Adrenal gland (tissue), 12 donors: ENCODE data around the gene TTC27. TPM values are rescaled to one million over a fixed set of nuclear protein-coding genes. Genes with fewer than 3 reads are reported as not detected.
"Not testable (repeated sequence)": the region's sequence is repeated elsewhere in the genome, so short reads cannot be mapped to it uniquely, and the experiment has no call there.

Source experiments
- DNase-seq, 7 donors: peaks; one replicate each; pipeline ENCODE4 v3.0.0-alpha.2; 2019 to 2020
- H3K27ac ChIP-seq, 5 donors: fragments of 200-600 bp; sonication (generic) in 4 of 5; 1 replicate in 3 of 5; 2 replicates in 2 of 5; pipeline versions ENCODE4 v1.5.1 to v1.8.0; 2016 to 2020; ENCODE audit warnings: mild to moderate bottlenecking in 1 of 5
- H3K27me3 ChIP-seq: fragments of 200-600 bp; 2 replicates; pipeline ENCODE4 v1.8.0; 2021
- H3K36me3 ChIP-seq, 2 donors: fragments of 200-600 bp; replicated peaks in 1 of 2; 1 replicate in 1 of 2; 2 replicates in 1 of 2; pipeline versions ENCODE4 v1.5.1 to v1.8.0; 2018 to 2022
- H3K4me1 ChIP-seq, 2 donors: fragments of 200-600 bp; replicated peaks in 1 of 2; 1 replicate in 1 of 2; 2 replicates in 1 of 2; pipeline versions ENCODE4 v1.5.1 to v1.8.0; 2018 to 2021
- H3K4me3 ChIP-seq, 4 donors: fragments of 200-600 bp; sonication (generic) in 3 of 4; one replicate each; pipeline ENCODE4 v1.5.1; 2016 to 2018
- H3K9me3 ChIP-seq, 3 donors: fragments of 200-600 bp; sonication (generic) in 1 of 3; replicated peaks in 1 of 3; 1 replicate in 2 of 3; 2 replicates in 1 of 3; pipeline versions ENCODE4 v1.5.1 to v1.8.0; 2016 to 2021
- POLR2A ChIP-seq, 2 donors: fragments of 450-650 bp; IDR thresholded peaks; one replicate each; pipeline ENCODE4 v1.6.1; 2017; ENCODE audit warnings: antibody characterized with exemption in 2 of 2, mild to moderate bottlenecking in 2 of 2, moderate library complexity in 1 of 2
- WGBS, 4 donors: extraction: QIAGEN DNeasy Blood & Tissue Kit in 2 of 4; methylation state at CpG; one replicate each; pipeline versions ENCODE4 v1.1.5 to v1.1.7; 2013 to 2017; 5-methylcytosine and 5-hydroxymethylcytosine counted together
- intact Hi-C, 2 donors: fragments of 100-400 bp; cut with DNase I; formaldehyde crosslinking; loops; one replicate each; pipeline versions ENCODE4 v1.14.1 to v1.15.0; 2022 to 2023
- microRNA-seq, 3 donors: library from miRNA; unstranded; fragments of <30 nt; microRNA quantifications; one replicate each; pipeline ENCODE4, GENCODE V29; 2017 to 2020
- polyA plus RNA-seq, 3 donors: library from polyadenylated mRNA; stranded (reverse); fragments of 200-250 nt in 2 of 3; fragments of 350-450 nt in 1 of 3; fragmentation: Illumina TruSeq in 1 of 3; extraction: RNeasy Lipid Tissue Mini Kit (QIAGEN cat#74804) in 1 of 3; gene quantifications; one replicate each; pipeline ENCODE4 v1.2.3, GENCODE V29; 2013 to 2014
- small RNA-seq, 2 donors: library from RNA; depleted of rRNA; stranded (forward); fragments of <200 nt; gene quantifications; one replicate each; pipeline ENCODE3, GENCODE V24; 2016
- total RNA-seq, 9 donors: library from RNA; depleted of rRNA in 4 of 9; stranded (reverse); fragments of >200 nt in 4 of 9; fragments of 120-200 nt in 1 of 9; fragmentation: NEBNext Ultra II Directional in 1 of 9; extraction: Animal tissue kit (Norgen Biotek cat#: 25700) in 1 of 9; gene quantifications; one replicate each; pipeline versions ENCODE4 v1.1.0 to v1.2.4, GENCODE V29; 2013 to 2023
- TF ChIP-seq, protein P1 (sequence below), 6 experiments: fragments of 450-650 bp in 4 of 6; fragments of 200-600 bp in 2 of 6; sonication (generic) in 1 of 6; IDR thresholded peaks; 1 replicate in 5 of 6; 2 replicates in 1 of 6; pipeline versions ENCODE4 v1.5.1 to v1.8.0; 2016 to 2021; ENCODE audit warnings: antibody characterized with exemption in 6 of 6, mild to moderate bottlenecking in 2 of 6, moderate library complexity in 1 of 6
- donor health status: healthy with polysubstance abuse.
- donor health status: Bipolar disorder and iron deficiency.
- donor health status: DM: yes; HTN: yes; CAD: no.
- donor health status: DM: no; HTN: no; CAD: no.
- donor health status: DM: no; HTN: no; CAD: no.
- donor health status: DM: yes; HTN: yes; CAD: no.

TTC27 gene
- total and polyA plus RNA-seq, 12 donors, result 5.7 to 31.1 (median 19.8) TPM

DNA sequence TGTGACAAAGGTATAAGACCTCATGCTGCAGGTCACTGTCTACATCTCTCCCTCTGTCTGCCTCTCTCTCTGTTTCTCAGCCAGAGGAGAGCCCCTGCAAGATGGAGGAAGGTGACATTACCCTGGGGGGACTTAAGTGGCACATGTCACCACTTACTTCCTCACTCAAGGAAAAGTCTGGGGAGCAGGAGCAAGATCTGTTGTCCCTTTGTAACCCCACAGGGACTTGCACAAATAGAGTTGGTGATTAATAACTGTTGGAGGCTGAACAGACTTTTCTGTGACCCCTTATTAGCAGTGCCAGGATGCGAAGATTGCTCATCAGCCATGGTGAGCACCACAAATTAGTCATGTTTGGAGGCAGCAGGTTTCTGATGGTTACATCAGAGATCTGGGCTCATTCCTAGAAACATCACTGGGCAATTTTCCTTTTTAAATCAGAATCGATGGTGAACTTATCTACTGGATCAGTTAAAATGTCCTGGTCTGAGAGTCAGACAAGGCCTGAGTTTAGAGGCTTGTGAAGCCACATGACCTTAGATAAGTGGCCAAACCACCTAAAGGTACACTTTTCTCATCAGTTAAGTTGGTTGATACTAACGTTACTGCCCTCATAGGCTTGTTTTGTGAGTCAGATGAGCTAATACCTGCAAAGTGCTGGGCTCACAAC lies 237.7 kb downstream of the TTC27 start:
- DNase-seq, result peak in 3 of 7 donors; percentile 23 to 33 (median 28)
- H3K27me3 ChIP-seq, result no peaks in the 10 kb centered on the region
- no peak overlapping the region for H3K27ac ChIP-seq
- H3K4me1 ChIP-seq, result no peaks in the 10 kb centered on the region
- no peak overlapping the region for H3K4me3 ChIP-seq
- H3K36me3 ChIP-seq, result no peaks in the 10 kb centered on the region
- WGBS, 4 donors, result 37 to 53% (median 44%) methylated on average over 3 of the region's 3 CpGs
- no peaks in the 10 kb centered on the region for H3K9me3 ChIP-seq
- TF ChIP-seq POLR2A (IDR thresholded peaks at IDR 0.05), result no peak
- TF ChIP-seq, protein P1, sequence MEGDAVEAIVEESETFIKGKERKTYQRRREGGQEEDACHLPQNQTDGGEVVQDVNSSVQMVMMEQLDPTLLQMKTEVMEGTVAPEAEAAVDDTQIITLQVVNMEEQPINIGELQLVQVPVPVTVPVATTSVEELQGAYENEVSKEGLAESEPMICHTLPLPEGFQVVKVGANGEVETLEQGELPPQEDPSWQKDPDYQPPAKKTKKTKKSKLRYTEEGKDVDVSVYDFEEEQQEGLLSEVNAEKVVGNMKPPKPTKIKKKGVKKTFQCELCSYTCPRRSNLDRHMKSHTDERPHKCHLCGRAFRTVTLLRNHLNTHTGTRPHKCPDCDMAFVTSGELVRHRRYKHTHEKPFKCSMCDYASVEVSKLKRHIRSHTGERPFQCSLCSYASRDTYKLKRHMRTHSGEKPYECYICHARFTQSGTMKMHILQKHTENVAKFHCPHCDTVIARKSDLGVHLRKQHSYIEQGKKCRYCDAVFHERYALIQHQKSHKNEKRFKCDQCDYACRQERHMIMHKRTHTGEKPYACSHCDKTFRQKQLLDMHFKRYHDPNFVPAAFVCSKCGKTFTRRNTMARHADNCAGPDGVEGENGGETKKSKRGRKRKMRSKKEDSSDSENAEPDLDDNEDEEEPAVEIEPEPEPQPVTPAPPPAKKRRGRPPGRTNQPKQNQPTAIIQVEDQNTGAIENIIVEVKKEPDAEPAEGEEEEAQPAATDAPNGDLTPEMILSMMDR (IDR thresholded peaks at IDR 0.05), result no peak
- intact Hi-C loops, result no loop called here

DNA sequence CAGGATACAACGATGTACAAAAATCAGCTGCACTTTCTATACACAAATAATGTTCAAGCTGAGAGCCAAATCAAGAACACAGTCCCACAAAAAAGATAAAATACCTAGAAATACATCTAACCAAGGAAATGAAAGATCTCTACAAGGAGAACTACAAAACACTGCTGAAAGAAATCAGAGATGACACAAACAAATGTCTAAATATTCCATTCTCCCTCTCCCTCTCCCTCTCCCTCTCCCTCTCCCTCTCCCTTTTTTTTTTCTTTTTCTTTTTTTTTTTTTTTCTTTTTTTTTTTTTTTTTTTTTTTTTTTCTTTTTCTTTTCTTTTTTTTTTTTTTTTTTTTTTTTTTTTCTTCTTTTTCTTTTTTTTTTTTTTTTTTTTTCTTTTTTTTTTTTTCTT lies 238.6 kb downstream of the TTC27 start:
- 74 to 92% (median 80%) methylated on average over 1 of the region's 1 CpG for WGBS, 4 donors
- H3K27me3 ChIP-seq, DNase-seq, H3K36me3 ChIP-seq, H3K27ac ChIP-seq, H3K9me3 ChIP-seq, H3K4me3 ChIP-seq, intact Hi-C loops, H3K4me1 ChIP-seq: not testable (repeated sequence)

Small RNAs within 50 kb of the gene (microRNA-seq; reads per million reads assigned to microRNA genes)
- 0 reads per million in 3 donors for gene MIR4765

Small RNAs within 50 kb of the gene (small RNA-seq; reads per million reads assigned to genes)
- 0 reads per million in 2 donors for gene MIR4765
